Measurements from ENCODE around the gene ZNF500.

GRCh38 chr16:4728676-4729075, 38.3 kb downstream of the ZNF500 start:
- TF ChIP-seq SRF (IDR thresholded peaks at IDR 0.05; ENCODE audit: low read depth in 2 of 2, low read length in 2 of 2) = no peak
- TF ChIP-seq SMC3 (IDR thresholded peaks at IDR 0.05; ENCODE audit: borderline replicate concordance, low read length) = no peak
- no peak for TF ChIP-seq RAD21 (IDR thresholded peaks at IDR 0.05; ENCODE audit: insufficient read depth, low read depth, low read length)
- TF ChIP-seq HCFC1 (IDR thresholded peaks at IDR 0.05; ENCODE audit: low read length) = no peak
- no peak for TF ChIP-seq FOXK2 (IDR thresholded peaks at IDR 0.05)
- no peak for TF ChIP-seq HSF1 (IDR thresholded peaks at IDR 0.05; ENCODE audit: low read depth, low read length)
